Stimulated activated naive CD4-positive, alpha-beta T cell (primary cell): ENCODE data around the gene ATP2B1.
"Not testable (repeated sequence)": the region's sequence is repeated elsewhere in the genome, so short reads cannot be mapped to it uniquely, and the experiment has no call there.

Experiments used
- DNase-seq, 6 experiments: peaks; one replicate each; lab custom pipeline; 2025; lab: John Stamatoyannopoulos, UW

Gene ATP2B1

GRCh38 chr12:89708565-89709156, at the start of gene ATP2B1:
Gene ATP2B1, minus strand, starts transcription at chr12:89708838. Its CDS starts 52,952 bp downstream, at chr12:89655886.
- peak; percentile 72 to 92 (median 82) for DNase-seq

DNA sequence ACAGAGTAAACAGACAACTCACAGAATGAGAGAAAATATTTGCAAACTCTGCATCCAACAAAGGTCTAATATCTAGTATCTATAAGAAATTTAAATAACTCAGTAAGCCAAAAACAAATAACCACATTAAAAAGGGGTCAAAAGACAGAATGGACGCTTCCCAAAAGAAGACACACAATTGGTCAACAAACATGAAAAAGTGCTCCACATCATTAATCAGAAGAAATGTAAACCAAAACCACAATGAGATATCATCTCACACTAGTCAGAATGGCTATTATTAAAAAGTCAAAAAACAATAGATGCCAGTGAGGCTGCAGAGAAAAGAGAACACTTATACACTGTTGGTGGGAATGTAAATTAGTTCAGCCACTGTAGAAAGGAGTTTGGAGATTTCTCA, 49.3 kb upstream of the ATP2B1 start:
- DNase-seq, result not testable (repeated sequence)

GRCh38 chr12:89756585-89757398, 48.2 kb upstream of the ATP2B1 start:
- DNase-seq, result no peak

DNA sequence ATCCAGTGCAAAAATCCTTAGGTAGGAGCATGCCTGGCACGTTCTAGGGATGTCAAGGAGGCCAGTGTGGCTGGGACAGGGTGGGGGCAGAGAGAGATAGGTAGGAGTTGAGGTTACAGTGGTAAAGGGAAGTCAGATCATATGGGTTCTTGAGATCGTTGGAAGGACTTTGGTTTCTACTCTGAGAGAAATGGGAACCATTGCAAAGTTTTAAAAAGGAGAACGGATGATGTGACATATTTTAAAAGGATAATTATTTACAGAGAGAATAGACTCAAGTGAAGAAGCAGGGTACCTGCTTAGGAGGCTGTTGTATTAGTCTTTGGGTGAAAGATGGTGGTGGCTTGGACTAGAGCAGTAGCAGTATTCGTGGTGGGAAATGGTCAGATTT, 47.6 kb upstream of the ATP2B1 start:
- DNase-seq, result no peak

- DNase-seq, result no peak
These were observed 45.4 kb upstream of the ATP2B1 start for GRCh38 chr12:89753997-89754396.

DNA sequence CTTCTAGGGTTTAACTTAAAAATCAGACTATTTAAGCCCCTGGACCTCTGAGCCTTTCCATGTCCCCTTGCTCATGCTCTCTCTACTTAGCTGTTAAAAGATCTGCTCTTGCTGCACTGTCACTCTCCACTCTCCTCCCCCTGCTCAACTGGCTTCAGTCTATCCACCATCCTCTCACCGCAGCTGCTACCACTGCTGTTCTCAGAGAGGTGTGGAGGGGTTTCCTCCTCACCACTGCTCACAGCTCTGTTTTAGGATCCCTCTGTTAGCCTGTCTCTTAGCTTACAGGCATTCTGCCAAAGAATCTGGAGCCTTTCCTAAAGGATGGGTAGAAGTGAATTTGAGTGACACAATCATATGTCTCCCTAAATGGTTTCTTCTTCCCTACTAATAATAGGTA, 43.7 kb upstream of the ATP2B1 start:
- DNase-seq, result no peak

DNA sequence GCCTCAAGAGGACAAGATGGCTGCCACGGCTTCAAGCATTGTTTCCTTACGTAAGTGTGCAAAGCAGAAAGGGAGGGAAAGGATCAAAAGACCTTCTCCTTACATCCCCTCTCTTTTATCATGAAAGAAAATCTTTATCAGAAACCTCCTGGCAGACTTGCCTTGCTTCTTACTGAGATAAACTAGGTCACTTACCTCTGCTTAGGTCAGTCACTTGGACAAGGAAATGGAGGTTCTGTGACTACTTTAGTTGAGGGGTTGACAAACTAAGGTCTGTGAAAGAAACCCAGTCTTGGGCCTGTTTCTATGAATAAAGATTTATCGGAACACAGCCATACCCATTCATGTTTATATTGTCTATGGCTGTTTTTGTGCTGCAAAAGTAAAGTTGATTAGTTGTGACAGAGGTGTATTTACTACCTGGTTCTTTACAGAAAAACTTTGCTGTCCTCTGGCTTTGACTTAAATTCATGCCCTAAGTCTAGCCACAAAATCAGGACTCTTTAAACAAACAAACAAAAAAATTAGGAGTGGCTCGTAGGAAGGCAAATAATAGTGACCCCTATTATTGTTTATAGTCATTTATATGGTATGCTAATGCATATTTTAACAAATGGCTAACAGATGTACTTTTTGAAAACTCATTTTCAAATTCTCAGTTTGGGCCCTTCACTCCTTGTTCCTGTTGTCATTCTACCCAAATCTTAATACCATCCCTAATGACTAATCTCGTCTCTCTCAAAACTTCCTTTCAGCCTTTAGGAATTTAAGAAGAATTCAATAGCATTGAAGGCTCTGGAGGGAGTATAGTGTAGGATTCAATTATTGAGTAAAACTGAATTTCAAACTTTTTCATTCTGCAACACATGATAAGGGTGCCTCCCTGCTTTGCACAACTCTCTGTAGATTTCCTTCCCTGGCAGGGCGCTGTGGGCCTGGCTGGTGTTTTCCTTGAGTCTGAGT, 42.0 kb upstream of the ATP2B1 start:
- no peak for DNase-seq

DNA sequence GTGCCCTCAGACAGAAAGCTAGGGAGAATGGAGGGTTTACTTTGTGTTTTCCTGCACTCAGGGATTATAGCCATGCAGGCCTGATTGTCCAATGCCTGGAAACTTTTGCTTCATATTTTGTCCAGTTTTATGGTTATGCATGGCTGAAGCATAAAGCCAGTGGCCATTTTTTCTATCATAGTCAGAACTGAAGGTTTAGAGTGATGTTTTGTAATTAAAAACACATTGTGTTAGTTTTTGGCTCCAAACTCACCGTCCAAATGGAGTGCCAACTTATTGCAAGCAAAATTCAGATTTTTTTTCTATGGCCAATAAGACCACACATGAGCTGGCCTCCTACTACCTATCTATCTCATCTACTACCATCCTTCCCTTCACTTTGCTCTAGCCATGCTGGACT, 40.2 kb upstream of the ATP2B1 start:
- no peak for DNase-seq

- no peak for DNase-seq
These were observed 36.6 kb upstream of the ATP2B1 start for GRCh38 chr12:89745286-89745685.

DNA sequence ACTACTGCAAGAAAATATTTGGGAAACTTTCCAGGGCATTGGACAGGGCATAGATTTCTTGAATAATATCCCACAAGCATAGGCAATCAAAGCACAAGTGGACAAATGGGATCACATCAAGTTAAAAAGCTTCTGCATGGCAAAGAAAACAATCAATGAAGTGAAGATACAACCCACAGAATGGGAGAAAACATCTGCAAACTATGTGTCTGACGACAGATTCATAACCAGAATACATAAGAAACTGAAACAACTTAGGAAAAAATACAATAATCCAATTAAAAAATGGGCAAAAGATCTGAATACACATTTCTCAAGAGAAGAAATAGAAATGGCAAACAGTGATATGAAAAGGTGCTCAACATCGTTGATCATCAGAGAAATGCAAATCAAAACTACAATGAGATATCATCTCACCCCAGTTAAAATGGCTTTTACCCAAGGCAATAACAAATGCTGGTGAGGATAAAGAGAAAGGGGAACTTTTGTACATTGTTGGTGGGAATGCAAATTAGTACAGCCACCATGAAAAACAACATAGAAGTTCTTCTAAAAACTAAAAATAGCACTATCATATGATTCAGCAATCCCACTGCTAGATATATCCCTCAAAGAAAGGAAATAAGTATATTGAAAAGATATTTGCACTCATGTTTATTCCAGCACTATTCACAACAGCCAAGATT, 33.8 kb upstream of the ATP2B1 start:
- no peak for DNase-seq

DNA sequence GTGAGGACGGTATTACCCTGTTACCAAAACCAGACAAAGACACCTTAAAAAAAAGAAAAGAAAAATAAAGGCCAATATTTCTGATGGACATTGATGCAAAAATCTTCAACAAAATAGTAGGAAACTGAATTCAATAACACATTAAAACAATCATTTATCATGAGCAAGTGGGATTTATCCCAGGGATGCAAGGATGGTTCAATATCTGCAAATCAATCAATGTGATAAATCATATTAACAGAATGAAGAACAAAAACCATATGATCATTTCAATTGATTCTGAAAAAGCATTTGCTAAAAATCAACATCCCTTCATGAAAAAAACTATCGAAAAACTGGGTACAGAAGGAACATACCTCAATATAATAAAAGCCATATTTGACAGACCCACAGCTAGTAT, 32.3 kb upstream of the ATP2B1 start:
- no peak for DNase-seq

DNA sequence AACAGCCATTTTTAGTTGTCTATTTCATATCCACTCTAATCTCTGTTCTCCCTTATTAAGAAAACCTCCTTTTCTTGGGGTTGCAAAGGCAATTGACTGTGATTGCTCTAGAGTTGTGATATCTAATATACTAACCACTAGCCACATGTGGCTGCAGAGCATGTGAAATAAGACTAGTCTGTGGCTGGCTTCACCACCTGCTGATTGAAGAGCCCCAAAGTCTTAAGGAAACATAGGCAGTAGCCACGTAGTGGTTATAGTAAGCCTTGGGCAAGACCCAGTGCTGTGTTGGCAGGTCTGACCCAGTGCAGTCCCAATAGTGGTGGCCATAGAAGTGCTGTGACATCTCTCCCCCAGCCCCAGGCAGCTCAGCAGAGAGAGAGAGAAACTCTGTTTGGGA, 28.4 kb upstream of the ATP2B1 start:
- no peak for DNase-seq

DNA sequence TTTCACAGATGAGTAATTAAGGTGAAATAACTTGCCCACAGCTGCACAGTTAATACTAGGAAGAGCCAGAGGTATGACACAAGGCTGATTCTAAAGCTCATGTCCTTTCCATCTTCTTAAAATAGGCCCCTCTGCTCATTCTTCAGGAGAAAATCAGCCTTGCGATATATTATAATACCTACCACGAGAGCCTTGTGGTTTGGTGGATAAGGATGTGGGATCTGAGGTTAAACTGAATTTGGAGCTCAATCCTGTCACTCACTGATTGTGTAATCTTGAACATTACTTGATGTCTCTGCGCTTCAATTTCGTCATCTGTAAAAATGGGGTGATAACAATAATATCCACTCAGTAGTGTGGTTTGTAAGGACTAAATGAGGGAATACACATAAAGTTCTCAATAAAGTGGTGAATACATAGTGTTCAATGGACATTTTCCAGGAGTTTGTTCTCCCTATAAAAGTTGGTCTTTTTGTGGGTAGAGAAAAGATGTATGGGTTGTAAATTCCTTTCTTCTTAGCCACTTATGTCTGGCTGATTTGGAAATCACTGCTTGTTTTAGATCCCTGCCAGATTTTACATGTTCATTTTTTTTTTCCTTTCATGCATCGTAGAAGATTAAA, 25.1 kb upstream of the ATP2B1 start:
- peak in 1 of 6 experiments; percentile 13 for DNase-seq

DNA sequence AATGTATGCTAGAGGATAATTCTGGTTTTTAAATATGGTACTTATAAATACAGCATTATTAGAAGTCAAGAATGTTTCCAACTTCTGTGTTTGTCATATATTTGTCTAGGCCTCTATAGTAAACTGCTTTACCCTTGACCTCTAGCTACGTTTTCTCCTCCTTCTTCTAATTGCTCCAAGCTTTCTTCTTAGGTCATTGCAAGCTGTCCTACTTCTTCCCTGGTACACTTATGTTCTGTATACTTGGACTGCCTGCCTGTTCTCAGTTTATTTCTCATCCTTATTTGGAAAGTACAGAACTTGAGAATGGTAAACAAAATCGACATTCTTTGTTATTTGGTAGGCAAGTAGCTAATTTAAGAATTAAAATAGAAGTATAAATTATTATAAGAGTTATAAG, 23.9 kb upstream of the ATP2B1 start:
- no peak for DNase-seq

DNA sequence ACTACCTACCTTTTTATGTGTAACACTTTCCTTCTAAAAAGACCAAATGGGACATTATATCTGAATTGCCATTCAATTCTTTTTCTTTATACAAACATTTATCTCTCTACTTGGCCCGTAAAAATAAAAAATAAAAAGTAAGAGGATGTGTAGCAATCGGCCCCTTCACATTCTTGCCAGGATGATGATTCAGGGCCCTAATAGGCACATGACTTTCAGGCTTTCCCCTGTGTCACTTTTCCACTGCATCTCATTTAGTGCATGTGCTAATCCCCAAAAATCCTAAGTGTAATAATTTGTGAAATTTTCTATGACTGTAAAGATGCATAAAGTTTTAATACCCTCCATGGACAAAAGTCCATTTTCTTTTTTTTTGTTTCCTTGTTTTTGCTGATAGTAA, 23.0 kb upstream of the ATP2B1 start:
- no peak for DNase-seq

GRCh38 chr12:89731089-89731488, 22.5 kb upstream of the ATP2B1 start:
- no peak for DNase-seq

- no peak for DNase-seq
These were observed 21.4 kb upstream of the ATP2B1 start for GRCh38 chr12:89729946-89730459.

- DNase-seq, result no peak
These were observed 14.6 kb upstream of the ATP2B1 start for GRCh38 chr12:89723276-89723675.

DNA sequence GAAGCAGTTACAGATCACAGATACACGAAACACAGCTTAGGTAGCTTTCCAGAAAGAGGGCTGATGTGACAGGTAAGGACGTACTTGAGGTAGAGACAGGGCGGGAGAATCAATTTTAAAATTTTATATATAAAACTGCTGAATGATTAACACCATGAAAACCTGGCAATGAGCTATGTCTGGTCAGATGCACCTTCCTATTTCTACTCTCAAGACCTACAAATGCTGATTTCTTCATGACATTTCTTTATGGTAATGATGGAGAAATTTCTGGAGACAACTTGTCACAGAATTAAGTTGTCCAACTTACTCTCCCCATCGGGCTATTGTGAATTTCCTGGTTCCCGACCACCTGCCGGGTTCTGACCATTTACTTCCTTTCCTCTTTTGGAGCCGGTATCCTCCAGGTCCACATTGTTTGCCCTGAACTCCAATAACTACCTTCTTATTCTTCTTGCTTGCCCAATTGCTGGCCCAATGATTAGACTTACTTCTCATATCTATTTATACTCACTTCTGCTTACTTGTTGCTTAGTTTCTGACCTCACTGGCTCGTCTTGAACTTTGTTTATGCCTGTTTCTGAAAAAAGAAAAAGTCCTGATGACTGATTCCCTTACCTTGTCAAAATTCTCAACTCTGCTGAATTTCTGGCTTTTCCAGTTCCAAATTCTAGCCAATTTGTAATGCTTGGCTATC, 12.8 kb upstream of the ATP2B1 start:
- DNase-seq, result no peak

DNA sequence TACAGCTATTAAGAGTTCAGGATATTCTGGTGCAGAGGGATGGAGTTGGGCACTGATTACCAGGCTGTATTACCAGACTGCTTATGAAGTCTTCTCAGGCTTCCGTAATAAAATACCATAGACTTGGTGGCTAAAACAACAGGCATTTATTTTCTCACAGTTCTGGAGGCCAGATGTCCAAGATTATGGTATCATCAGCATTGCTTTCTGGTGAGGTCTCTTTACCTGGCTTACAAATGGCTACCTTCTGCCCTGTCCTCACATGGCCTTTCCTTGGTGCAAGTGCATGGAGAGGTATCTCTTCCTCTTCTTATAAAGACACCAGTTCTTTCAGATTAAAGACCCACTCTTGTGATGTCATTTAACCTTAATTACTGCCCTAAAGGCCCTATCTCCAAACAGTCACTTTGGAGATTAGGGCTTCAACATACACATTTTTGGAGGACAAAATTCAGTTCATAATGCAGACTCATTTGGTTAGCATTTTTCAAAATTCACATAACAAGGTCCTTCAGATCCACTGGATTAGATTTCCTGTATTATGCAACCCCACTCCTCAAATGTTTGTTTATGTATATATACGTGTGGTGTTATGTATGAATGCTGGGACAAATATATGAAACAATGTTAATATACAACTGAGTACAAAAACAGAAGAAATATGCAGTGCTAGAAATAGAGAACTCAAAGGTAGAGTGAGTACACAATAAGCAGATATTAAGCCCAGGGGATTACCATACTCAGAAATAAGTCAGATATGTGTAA, 9.3 kb upstream of the ATP2B1 start:
- no peak for DNase-seq
